Cardiac fibroblast (primary cell): ENCODE measurements around the gene DNAJB1.

ENCODE experiments used
- DNase-seq, 2 donors: peaks; one replicate each; pipeline versions ENCODE4 v3.0.0 to v3.0.0-alpha.2; 2010; ENCODE audit warnings: low read depth in 2 of 2
- H3K4me3 ChIP-seq, 2 donors: replicated peaks in 1 of 2; 1 replicate in 1 of 2; 2 replicates in 1 of 2; pipeline ENCODE4 v1.5.1; 2011; ENCODE audit warnings: low read depth in 2 of 2, low read length in 2 of 2, mild to moderate bottlenecking in 2 of 2, moderate library complexity in 1 of 2
- TF ChIP-seq, protein P1 (sequence below): IDR thresholded peaks from one replicate; pipeline ENCODE4 v1.5.1; 2011; ENCODE audit warnings: low read depth, mild to moderate bottlenecking, low read length, inconsistent platforms

The DNAJB1 gene

DNA sequence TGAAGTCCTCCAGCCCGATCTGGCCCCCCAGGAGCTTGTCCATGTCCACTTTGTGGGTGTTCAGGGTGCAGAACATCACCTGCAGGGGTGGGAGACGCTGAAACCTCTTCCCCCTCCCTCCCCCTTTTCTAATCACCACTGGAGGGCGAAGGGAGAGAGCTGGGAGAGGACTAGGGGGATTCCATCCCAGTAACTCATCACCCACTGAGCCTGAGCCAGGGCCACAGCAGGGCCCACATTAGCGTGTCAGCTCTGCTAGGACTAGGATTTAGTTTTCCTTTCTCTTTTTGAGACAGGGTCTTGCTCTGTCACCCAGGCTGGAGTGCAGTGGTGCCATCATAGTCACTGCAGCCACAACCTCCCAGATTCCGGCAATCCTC is 37.5 kb downstream of the DNAJB1 start:
- DNase-seq = no peak
- TF ChIP-seq, protein P1, sequence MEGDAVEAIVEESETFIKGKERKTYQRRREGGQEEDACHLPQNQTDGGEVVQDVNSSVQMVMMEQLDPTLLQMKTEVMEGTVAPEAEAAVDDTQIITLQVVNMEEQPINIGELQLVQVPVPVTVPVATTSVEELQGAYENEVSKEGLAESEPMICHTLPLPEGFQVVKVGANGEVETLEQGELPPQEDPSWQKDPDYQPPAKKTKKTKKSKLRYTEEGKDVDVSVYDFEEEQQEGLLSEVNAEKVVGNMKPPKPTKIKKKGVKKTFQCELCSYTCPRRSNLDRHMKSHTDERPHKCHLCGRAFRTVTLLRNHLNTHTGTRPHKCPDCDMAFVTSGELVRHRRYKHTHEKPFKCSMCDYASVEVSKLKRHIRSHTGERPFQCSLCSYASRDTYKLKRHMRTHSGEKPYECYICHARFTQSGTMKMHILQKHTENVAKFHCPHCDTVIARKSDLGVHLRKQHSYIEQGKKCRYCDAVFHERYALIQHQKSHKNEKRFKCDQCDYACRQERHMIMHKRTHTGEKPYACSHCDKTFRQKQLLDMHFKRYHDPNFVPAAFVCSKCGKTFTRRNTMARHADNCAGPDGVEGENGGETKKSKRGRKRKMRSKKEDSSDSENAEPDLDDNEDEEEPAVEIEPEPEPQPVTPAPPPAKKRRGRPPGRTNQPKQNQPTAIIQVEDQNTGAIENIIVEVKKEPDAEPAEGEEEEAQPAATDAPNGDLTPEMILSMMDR = no peak

DNA sequence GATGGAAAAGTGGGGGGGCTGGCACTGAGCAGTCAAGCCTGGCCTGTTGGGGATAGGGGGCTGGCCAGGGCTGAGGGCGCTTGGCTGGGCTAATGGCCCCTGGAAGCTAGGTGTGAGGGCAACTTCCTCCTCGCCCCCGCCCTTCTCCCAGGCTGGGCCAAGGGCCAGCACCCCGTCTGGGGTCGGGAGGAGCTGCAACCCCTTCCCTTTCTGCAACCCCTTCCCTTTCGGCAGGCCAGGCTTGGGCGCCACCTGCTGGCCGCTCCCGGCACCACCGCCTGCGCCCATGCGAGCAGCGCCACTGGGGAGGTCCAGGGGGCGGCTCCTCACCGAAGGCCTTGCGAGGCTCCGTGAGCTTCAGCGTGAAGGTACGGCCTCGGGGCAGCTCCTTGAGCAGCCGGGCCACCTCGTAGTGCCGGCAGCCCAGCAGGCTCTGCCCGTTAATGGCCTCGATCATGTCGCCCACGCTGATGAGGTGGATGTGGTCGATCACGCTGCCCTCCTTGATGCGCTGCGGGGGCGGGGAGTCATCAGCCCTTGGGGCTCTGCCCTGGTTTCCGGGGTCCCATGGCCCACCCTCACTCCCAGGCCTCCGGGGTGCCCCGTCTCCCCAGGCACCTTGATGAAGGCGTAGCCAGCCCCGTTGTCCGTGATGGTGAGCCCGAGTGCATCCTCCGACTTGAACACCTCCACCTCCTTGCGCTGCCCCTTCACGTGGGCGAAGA is 38.1 kb downstream of the DNAJB1 start:
- TF ChIP-seq, protein P1 = peak; percentile 67
- DNase-seq = peak in 1 of 2 donors; percentile 41
- no peak overlapping the region for H3K4me3 ChIP-seq

More for the DNA sequence above, 37.5 kb downstream of the DNAJB1 start:
- H3K4me3 ChIP-seq = no peak overlapping the region

DNA sequence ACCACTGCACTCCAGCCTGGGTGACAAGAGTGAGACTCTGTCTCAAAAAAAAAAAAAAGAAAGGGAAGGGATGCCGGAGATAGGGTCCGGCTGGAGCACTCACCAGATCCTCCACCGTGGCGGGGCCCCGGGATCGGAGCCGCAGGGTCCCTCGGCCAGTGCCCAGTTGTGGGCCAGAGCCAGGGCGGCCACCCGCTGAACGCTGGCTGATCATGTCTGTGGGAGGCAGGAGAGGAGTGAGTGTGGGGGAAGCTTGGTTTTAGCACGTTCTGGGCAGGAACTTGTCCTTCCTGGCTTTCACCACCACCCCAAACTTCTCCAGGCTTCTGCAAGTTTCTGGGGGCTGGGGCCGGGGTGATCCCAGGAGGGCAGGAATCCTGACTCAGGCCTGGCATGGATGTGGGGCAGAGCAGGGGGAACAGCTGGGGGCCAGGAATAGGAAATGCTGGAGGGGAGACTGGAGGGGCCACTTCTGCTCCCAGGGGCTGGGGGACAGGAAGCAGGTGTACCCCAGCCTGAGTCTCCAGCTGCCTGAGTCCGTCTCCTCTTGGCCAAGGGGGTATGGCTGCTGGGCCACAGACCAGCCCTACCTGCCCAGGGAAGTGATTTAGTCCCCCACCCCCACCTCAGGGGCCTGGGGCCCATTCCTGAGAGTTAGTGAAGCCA is 38.8 kb downstream of the DNAJB1 start:
- H3K4me3 ChIP-seq = no peak overlapping the region
- TF ChIP-seq, protein P1 = no peak
- no peak for DNase-seq

DNA sequence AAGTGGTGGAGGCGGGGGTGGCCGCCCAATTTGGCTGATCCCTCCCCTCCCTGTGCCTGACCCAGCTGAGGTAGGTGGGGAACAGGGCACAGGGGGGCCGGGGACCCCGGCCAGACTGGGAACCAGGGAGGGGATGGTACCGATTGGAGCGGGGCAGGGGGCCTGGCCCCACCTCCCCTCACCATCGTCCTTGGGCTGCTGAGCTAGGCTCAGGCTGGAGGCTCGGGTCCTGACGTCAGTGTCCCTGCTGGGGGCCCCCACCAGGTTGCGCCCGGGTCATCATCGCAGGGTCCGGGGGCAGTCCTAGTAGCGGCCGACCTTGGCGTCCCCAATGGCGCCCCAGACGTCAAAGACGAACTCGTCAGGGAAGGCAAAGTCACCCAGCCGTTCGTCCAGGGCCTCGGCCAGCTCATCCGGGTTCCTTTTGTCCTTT is 40.1 kb downstream of the DNAJB1 start:
- TF ChIP-seq, protein P1 = no peak
- no peak for DNase-seq
- H3K4me3 ChIP-seq = no peak overlapping the region

DNA sequence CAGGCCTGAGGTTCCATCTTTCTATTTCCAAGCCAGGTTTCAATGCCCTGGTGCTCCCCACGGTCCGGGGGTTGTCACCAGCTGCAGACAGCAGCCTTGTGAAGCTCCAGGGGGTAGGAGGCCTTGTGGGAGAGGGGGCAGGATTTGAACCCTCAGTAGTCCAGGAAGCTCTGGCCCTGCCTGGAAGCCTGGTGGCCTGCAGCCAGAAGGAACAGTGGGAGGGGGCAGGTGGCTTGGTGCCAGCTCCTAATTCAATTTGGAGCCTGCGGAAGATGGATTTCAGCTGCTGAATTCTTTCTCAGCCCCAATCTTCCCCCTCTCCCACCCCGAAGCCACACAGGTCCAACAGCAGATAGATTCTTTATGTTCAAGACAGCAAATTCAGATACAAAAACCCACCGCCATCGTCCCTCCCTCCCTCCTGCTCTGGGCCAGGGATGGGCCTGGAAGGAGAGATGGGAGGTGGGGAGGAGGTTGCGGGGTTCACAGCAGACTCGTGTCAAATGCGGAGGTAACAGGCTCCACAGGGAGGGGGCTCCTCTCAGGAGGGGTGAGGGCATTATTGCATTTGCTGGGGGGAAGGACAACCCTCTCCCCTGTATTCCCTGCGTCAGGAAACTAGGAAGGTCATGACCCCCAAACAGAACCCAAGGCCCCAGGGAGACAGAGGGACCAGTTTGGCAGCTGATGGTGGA is 40.6 kb downstream of the DNAJB1 start:
- TF ChIP-seq, protein P1 = no peak
- DNase-seq = peak in 1 of 2 donors; percentile 79
- no peak overlapping the region for H3K4me3 ChIP-seq

DNA sequence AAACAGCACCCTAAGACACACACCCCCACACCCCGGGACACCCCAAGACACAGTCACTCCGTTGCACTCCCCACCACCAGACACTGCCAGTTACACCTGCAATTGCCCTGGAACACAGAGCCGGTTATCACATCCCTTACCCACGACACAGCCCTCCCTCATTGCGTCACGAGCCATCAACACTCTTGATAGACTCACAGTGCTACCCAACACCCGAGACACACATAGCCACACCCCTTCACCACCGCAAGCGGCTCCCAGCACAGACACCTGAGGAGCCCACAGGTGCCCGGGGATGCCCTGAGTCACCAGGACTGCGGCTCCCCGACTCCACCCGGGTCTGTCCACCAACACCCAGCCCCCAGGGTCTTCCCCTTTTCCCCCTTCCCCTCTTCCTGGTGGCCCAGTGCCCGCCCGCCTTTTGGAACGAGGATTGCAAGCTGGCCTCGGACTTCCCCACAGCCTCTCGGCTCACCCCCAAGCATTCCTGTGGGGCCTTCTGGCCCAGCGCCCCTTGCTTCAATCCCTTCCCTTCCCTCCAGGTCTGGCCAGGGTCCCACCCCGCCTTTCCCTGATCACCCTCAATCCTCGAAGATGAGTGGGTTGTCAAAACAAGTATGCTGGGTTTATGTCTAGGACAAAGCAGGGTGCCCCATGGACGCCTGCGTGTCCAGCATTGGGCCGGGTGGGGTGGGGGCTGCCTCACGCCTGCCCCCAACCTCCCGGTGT is 41.4 kb downstream of the DNAJB1 start:
- no peak overlapping the region for H3K4me3 ChIP-seq
- peak; percentile 45 to 90 for DNase-seq
- TF ChIP-seq, protein P1 = no peak
